Activated CD8-positive, alpha-beta memory T cell treated with anti-CD3 and anti-CD28 coated beads, Interleukin-2, amount 50 U/mL, for 1 hour (primary cell): Measurements from ENCODE around the gene ASCC1.

ENCODE experiments used
- DNase-seq: peaks from one replicate; pipeline ENCODE4 v3.0.0-alpha.2; 2020; ENCODE audit errors: extremely low read depth

Gene ASCC1

GRCh38 chr10:72067463-72068125 lies 148.5 kb downstream of the ASCC1 start:
- DNase-seq, result no peak

DNA sequence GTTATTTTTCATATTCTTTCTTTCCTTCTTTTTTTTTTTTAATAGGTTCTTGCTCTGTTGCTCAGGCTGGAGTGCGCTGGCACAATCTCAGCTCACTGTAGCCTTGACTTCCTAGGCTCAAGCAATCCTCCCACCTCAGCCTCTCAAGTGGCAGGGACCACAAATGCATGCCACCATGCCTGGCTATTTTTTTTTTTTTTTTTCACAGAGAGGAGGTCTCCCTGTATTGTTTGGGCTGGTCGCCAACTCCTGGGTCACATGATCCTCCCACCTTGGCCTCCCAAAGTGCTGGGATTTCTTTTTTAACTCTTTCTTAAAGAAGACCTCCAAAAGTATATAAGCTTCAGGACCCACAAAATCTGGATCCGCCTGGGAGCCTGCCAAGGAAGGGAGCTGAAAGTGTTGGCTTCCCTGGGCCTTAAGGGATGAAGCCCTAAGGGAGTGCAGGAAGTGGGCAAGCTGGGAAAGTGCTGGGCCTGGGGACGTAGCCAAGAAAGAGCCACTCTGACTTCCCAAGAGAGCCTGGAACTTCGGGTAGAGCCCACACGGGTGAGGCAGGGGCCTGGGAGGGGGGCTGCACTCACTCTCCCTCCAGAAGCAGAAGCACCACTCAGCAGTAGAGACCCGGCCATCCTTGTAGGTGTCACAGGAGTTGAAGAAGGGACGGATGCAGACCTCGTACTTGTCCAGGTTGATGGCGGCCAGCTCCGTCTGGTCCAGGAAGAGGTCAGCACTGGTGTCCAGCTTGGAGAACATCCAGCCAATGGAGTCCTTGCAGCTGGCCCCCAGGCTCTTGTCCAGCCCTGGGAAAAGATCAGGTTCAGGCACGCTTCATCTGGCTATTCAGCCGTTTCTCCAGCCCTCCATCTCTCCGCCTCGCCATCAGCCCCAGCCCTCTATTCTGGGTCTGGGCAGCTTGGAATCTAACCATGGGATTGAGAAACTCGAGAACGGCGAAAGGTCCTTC lies 149.5 kb downstream of the ASCC1 start:
- DNase-seq, result no peak

DNA sequence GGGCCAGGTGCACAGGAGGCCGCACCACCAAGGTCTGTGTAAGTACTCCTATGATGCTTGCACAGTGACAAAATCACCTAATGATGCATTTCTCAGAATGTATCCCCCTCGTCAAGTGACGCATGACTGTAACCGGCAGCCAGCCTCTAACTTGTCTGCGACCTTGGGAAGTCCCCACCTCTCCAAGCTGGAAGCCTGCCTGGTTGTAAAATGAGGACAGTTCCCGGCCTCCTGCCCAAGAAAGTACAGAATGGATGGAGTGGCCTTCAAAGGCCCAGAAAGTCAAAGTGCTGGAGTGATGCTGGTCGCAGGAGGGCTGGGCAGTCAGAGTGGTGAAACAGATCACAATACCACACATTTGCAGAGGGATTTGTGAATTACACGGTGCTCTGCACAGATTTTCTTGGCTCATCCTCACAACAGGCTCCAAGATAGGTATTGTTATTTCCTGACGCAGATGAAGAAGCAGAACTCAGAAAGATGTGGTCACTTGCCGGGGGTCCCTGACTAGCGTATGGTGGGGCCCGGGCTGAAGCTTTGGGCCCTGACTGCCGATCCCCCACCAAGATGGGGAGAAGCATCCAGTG lies 150.5 kb downstream of the ASCC1 start:
- DNase-seq, result no peak

DNA sequence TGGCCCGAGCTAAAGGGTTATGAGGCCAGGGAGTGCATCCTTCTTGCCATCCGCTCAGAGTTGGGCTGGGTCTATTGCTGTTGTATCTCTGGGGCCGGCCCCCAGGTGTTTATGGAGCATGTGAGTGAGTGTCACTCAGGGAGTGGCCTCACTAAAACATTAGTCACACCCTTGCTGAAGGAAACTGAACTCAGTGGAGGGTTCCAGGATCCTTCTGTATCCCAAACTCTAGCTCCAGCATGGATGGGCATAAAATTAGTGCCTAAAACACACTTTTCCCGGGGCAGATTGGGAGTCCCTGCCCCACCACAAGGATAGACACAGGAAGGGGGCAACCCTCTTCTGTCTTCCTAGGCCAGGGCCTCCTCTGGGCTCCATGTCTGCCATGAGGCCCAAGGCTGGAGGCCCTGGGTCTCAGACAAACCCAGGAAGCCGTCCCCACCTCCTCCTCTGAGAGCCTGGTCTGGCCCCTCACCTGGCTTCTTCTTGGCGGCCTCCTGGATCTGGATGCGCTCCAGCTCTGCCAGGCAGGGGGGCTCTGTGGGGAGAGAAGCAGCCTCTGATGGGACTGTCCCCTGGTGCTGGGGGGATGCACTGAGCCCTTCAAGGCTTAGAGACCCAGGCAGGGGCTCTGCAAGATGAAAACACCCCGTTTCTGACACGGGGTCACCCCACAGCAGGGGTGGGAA lies 152.2 kb downstream of the ASCC1 start:
- DNase-seq, result no peak

- DNase-seq, result no peak
Measured at GRCh38 chr10:72062832-72063702, 153.0 kb downstream of the ASCC1 start.

DNA sequence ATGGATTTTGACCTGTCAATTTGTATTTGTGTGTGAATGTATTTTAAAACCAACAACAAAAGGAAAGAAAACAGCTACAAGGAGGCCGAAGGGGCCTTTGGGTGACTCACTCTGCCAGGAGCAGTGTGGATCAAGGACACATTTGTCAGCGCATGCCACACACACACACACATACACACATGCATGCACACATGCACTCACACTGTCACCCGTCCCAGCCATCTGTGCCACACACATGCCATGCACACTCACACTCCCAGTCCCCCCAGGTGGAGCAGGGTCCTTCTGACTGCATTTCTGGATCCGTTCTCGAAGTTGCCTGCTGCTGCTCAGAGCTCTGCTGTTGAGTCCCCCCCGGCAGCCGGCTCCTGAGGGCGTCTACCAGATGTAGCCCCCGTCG lies 153.7 kb downstream of the ASCC1 start:
- DNase-seq, result no peak

DNA sequence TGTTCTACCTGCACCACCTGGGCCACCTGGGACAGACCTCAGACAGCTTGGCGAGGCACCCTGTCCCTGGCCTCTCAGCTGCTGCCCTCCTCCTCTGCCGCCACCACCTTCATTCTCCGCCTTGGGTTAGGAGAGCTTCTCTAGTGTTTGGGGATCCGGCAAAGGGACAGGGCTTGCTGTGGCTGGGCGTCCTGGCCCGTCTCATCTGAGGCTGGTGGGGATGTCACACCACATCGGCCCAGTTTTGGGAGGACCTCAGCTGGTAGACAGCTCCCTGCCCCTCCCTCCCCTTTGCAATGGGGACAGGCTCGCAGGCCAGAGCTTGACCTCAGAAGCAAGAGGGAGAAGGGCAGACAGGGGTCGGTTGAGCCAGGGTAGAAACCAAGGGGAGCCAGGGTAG lies 154.1 kb downstream of the ASCC1 start:
- no peak for DNase-seq

GRCh38 chr10:72061491-72061890 lies 154.6 kb downstream of the ASCC1 start:
- DNase-seq, result no peak

DNA sequence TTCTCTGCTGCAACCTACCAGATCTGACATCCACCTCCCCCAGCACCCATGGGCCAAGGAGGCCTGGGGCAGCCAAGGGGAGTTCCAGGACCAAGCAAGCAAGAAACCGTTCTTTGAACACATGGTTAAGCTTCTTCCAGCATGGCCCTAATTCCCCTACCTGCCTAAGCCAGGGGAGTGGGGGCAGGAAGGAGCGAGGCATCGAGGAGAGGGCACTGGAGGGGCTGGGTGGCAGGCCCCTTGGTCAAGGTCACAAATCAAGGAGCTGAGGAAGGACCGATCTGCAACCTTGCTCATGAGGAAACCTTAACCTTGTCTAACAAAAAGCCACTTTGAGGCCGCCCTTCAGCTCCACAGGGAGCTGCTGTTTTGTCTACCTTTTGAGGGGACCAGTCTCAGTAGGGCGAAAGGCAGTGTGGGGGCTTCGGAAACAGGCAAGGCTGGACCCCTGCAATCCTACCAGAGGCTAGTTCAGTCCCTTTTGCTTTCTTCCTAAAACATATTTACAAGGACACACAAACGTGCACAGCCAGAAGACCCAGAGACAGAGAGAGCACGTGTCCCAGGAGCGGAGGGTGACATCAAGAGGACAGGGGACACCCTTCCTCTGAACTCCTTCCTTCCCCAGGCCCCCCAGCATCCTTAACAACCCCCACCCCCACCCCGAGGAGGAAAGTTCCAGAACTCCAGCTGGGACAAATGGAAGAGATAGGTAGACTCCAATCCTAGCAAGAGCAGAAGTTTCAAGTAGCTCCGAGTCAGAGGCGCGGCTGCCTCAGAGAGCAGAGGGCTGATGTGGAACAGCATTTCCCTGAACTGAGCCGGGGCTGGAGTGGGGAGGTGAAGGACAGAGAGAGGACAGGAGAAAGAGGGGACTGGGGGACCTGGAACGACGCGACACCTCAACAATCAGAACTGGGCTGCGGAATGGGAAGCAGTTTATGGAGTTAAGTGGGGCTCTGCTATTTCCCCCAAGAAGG lies 155.9 kb downstream of the ASCC1 start:
- no peak for DNase-seq

DNA sequence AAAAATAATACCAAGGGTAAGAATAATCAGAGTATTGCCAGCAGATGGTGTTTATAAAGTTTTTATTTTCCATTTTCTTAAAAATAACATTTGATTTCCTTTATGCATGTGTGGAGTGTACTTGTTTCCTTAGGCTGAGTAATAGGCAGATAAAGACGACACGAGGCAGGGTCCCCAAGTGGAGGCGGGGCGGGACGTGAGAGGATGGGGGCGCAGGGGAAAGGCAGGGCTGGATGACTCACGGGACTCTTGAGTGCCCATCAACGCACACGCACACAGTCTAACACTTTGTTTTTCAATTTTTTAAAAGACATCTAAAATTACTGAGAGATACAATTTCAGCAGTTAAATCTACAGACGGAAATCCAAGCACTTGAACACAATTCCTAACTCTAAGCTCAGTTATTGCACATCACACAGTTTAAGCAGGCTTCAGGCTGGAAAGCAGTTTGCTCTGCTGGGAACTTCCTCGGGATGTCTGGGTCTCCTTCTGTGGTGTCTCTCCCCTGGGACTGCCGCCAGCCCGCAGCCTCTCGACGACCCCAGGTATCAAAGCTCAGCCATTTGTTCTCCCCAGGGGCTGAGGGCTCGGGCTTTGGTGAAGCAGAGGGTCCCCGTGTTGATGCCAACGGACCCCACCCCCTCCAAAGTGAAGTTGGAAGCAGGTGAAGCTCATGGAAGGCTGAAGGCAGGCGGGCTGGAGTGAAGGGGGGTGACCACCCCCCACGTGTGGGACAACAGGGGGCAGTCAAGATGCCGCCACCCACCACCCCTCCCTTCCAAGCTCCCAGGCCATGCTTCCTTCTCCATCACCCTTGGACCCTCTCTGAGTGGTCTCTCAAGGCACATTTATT lies 156.9 kb downstream of the ASCC1 start:
- peak; percentile 47 for DNase-seq

- no peak for DNase-seq
Measured at GRCh38 chr10:72058347-72058898, 157.7 kb downstream of the ASCC1 start.

DNA sequence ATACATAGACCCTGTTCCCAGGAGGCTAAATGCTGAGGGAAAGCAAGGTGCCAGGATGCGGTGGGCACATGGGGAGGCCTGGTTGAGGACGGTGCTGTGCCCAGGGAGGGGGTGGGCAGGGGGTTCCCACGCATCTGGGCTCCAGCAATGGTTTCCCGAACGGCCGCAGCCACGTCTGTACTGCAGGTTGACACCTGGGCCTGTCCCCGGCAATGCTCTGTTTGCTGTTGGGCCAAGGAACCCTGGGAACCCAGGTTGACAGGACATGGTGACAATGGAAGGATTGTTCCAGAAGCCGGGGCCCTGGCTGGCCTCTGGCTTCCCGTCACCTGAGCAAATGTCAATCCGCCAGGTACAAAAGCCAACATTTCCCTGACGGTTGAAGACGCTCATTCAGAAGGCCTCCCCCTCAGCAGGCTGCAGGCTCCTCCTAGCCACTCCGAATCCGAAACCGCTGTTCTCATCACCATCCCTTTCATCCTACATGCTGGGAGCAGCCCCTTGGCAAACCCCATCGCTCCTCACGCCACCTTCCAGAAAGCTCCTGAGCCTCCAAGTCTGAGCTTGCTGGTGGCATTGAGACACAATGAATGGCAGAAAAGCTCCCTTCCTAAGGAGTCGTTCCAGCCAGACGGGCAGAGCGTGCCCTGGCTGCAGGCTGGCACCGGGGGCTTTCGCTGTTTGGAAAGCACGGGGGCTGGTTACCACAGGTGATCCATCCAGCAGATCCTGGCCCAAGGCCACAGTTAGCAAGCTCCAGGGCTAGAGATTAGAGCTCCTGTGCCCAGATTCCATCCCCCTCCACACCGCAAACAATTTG lies 158.9 kb downstream of the ASCC1 start:
- no peak for DNase-seq

DNA sequence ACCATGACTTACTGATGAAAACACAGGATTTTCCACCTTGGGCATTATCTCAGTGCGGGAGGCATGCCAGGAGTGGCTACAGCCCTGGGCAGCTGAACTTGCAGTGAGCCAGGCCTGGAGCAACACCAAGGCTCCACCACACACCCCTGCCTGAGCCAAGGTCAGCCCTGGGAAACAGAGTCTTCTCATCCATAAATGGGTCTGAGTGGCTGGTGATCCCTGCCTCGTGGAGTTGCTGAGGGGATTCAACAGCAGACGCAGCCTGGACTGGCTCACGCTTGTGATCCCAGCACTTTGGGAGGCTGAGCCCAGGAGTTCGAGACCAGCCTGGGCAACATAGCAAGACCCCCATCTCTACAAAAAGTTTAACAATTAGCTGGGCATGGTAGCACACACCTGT lies 160.0 kb downstream of the ASCC1 start:
- no peak for DNase-seq

DNA sequence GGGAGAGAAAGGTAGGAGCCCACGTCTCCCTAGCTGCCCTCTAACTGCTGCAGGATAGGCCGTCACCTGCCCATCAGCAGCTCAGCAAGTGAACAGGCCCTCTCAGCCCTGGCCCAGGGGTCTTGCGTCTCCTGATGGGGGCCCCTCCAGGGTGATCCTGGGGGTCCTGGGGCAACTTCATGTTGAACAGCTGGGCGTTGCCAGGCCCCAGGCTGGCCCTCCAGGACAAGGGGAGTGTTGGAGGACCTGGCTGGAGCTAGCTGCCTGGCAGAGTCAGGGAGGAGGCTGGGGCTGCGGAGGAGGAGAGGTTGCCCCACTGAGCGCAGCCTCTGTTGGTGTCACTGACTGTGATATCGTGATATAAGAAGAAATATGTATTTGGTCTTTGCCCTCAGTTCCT lies 162.4 kb downstream of the ASCC1 start:
- DNase-seq, result no peak

- DNase-seq, result no peak
Measured at GRCh38 chr10:72050873-72051272, 165.2 kb downstream of the ASCC1 start.

GRCh38 chr10:72049969-72050781 lies 165.9 kb downstream of the ASCC1 start:
- no peak for DNase-seq

DNA sequence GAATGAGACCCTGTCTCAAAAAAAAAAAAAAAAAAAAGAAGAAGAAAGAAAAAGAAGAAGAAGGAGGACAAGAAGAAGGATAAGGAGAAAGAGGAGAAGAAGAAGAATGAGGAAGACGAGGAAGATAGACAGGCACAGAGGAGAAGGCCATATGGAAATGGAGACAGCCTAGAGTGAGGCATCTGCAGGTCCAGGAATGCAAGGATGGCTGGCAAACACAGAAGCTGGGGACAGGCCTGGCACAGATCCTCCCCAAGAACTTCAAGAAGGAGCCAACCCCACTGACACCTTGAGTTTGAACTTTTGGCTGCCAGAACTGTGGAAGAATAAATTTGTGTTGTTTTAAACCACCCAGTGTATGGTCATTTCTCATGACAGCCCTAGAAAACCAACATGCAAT lies 166.6 kb downstream of the ASCC1 start:
- no peak for DNase-seq
